HEK293T (cell line): ENCODE data around the gene TRAPPC12.

Source experiments
- CTBP1 ChIP-seq: fragments of 450-650 bp; IDR thresholded peaks from 2 replicates; pipeline ENCODE4 v1.6.1; 2016; ENCODE audit warnings: borderline replicate concordance
- FOXK2 ChIP-seq: fragments of 450-650 bp; IDR thresholded peaks from 2 replicates; pipeline ENCODE4 v1.6.1; 2016; ENCODE audit warnings: mild to moderate bottlenecking
- LEF1 ChIP-seq: fragments of 450-650 bp; IDR thresholded peaks from 2 replicates; pipeline ENCODE4 v1.6.1; 2017; ENCODE audit warnings: mild to moderate bottlenecking, borderline replicate concordance
- SP1 ChIP-seq: fragments of 450-650 bp; IDR thresholded peaks from 2 replicates; pipeline ENCODE4 v1.6.1; 2017
- SUZ12 ChIP-seq: fragments of 450-650 bp; IDR thresholded peaks from 2 replicates; pipeline ENCODE4 v1.6.1; 2016; ENCODE audit warnings: mild to moderate bottlenecking
- TARDBP ChIP-seq: fragments of 450-650 bp; IDR thresholded peaks from 2 replicates; pipeline ENCODE4 v1.6.1; 2016

DNA sequence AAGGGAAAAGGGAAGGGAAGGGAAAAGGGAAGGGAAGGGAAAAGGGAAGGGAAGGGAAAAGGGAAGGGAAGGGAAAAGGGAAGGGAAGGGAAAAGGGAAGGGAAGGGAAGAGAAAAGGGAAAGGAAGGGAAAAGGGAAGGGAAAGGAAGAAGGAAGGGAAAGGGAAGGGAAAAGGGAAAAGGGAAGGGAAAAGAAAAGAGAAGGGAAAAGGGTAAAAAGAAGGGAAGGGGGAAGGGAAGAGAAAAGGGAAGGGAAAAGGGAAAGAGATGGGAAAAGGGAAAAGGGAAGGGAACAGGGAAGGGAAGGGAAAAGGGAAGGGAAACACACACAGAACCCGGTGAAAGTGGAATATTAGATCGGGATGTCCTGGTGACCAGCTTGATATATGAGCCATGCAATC, 42.6 kb upstream of the TRAPPC12 start:
- no peak for TF ChIP-seq CTBP1
- no peak for TF ChIP-seq LEF1
- no peak for TF ChIP-seq SP1
- no peak for TF ChIP-seq FOXK2
- TF ChIP-seq TARDBP, result no peak
- no peak for TF ChIP-seq SUZ12
